Memory B cell (primary cell): ENCODE measurements around the gene TBC1D20.
"Not testable (repeated sequence)": the region's sequence is repeated elsewhere in the genome, so short reads cannot be mapped to it uniquely, and the experiment has no call there.

ENCODE experiments used
- ATAC-seq: fragments of 150-1000 bp; cut with Tn5 transposase; 2 replicates; pipeline ENCODE4 v1.10.0; 2021; ENCODE audit warnings: low read depth, mild to moderate bottlenecking, moderate library complexity
- DNase-seq, 2 donors: peaks; one replicate each; pipeline ENCODE4 v3.0.0; 2022; ENCODE audit warnings: low spot score in 2 of 2
- H3K27ac Mint-ChIP-seq: one replicate; pipeline ENCODE4 v1.8.0; 2022; ENCODE audit warnings: mild to moderate bottlenecking, moderate library complexity, mixed read lengths
- H3K27me3 Mint-ChIP-seq: one replicate; pipeline ENCODE4 v1.8.0; 2022; ENCODE audit warnings: mixed read lengths
- H3K36me3 Mint-ChIP-seq: one replicate; pipeline ENCODE4 v1.8.0; 2022; ENCODE audit warnings: mild to moderate bottlenecking, mixed read lengths
- H3K4me1 Mint-ChIP-seq: one replicate; pipeline ENCODE4 v1.8.0; 2022; ENCODE audit warnings: mixed read lengths
- H3K4me3 Mint-ChIP-seq: one replicate; pipeline ENCODE4 v1.8.0; 2022; ENCODE audit warnings: mild to moderate bottlenecking, moderate library complexity, mixed read lengths
- H3K9me3 Mint-ChIP-seq: one replicate; pipeline ENCODE4 v1.8.0; 2022; ENCODE audit warnings: mixed read lengths

Gene TBC1D20

GRCh38 chr20:481167-481566 is 18.8 kb upstream of the TBC1D20 start:
- ATAC-seq = no peak

DNA sequence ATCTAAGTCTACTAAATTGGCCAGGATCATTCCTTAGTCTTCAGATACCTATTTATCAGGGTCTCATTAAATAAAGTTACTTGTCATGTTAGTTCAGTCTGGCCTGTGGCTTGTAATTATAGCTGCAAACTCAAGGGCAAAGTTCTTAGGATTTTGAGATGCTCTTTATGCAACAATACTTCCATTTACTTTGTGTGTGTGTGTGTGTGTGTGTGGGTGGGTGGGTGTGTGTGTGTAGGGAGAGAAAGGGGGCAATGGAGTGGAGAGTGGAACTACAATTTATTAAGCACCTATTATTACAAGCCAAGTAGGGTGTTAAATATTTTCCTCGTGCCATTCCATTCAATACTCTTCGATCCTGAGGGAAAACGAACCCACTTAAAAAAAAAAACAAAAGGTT is 17.7 kb upstream of the TBC1D20 start:
- no peaks in the 10 kb centered on the region for H3K9me3 Mint-ChIP-seq
- H3K27me3 Mint-ChIP-seq = no peaks in the 10 kb centered on the region
- no peak overlapping the region for H3K4me3 Mint-ChIP-seq
- peak overlapping the region; percentile 33 for H3K27ac Mint-ChIP-seq
- ATAC-seq (no peak), DNase-seq (no peak)
- H3K36me3 Mint-ChIP-seq = peaks cover 15% of the 10 kb centered on the region
- peaks cover 3% of the 10 kb centered on the region for H3K4me1 Mint-ChIP-seq

More at GRCh38 chr20:481167-481566, 18.8 kb upstream of the TBC1D20 start:
- no peaks in the 10 kb centered on the region for H3K9me3 Mint-ChIP-seq
- H3K27ac Mint-ChIP-seq = no peak overlapping the region
- H3K4me1 Mint-ChIP-seq = peaks cover 3% of the 10 kb centered on the region
- H3K4me3 Mint-ChIP-seq = no peak overlapping the region
- H3K36me3 Mint-ChIP-seq = peaks cover 19% of the 10 kb centered on the region
- no peak for DNase-seq
- no peaks in the 10 kb centered on the region for H3K27me3 Mint-ChIP-seq

- H3K9me3 Mint-ChIP-seq = no peaks in the 10 kb centered on the region
- no peaks in the 10 kb centered on the region for H3K27me3 Mint-ChIP-seq
- H3K27ac Mint-ChIP-seq = no peak overlapping the region
- peaks cover 3% of the 10 kb centered on the region for H3K4me1 Mint-ChIP-seq
- ATAC-seq (no peak), DNase-seq (no peak)
- peaks cover 12% of the 10 kb centered on the region for H3K36me3 Mint-ChIP-seq
- H3K4me3 Mint-ChIP-seq = no peak overlapping the region
These were observed 17.2 kb upstream of the TBC1D20 start for GRCh38 chr20:479487-479886.

- Mint-ChIP-seq H3K27ac (peak overlapping the region; percentile 6), H3K36me3 (peaks cover 12% of the 10 kb centered on the region), H3K4me3 (no peak overlapping the region), H3K4me1 (peaks cover 3% of the 10 kb centered on the region), H3K9me3 (no peaks in the 10 kb centered on the region), H3K27me3 (no peaks in the 10 kb centered on the region)
- ATAC-seq = peak; percentile 67
- peak; percentile 21 to 59 for DNase-seq
These were observed 16.7 kb upstream of the TBC1D20 start for GRCh38 chr20:478949-479429.

DNA sequence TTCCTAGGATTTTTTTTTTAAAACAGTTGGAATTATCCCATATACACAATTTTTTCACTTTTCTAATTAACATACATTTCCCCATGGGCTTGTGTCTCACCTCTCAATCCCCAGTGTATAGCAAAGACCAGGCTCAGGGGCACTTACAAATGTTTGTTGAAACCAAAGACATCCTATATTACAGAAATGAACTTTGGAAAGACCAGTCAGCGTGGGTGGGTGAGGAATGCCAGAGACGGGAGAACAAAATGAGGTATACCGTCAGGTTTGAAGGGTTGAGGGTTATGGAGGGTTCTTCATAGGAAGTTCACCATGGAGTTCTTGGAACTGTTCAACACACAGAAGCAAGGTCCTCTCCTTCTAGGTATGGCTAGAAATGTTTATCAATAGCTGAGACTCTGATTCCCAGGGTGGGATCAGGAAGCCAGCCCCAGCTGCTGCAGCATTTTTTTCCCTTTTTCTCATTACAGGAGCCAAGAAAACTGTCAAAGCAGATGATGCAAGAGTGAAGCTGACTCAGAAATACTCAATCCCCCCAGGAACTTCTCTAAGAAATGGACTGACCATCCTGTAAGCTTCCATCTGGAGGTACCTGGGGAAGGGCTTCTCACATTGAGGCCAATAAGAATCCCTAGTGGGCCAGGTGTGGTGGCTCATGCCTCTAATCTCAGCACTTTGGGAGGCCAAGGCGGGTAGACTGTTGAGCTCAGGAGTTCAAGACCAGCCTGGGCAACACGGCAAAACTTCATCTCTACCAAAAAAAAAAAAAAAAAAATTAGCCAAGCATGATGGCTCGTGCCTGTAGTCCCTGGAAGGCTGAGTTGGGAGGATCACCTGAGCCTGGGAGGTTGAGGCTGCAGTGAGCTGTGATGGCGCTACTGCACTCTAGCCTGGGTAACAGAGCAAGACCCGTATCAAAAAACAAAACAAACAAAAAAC is 15.9 kb upstream of the TBC1D20 start:
- Mint-ChIP-seq H3K4me3 (no peak overlapping the region), H3K36me3 (peaks cover 8% of the 10 kb centered on the region), H3K4me1 (peaks cover 6% of the 10 kb centered on the region), H3K9me3 (no peaks in the 10 kb centered on the region), H3K27ac (no peak overlapping the region), H3K27me3 (no peaks in the 10 kb centered on the region)
- ATAC-seq (no peak), DNase-seq (no peak)

DNA sequence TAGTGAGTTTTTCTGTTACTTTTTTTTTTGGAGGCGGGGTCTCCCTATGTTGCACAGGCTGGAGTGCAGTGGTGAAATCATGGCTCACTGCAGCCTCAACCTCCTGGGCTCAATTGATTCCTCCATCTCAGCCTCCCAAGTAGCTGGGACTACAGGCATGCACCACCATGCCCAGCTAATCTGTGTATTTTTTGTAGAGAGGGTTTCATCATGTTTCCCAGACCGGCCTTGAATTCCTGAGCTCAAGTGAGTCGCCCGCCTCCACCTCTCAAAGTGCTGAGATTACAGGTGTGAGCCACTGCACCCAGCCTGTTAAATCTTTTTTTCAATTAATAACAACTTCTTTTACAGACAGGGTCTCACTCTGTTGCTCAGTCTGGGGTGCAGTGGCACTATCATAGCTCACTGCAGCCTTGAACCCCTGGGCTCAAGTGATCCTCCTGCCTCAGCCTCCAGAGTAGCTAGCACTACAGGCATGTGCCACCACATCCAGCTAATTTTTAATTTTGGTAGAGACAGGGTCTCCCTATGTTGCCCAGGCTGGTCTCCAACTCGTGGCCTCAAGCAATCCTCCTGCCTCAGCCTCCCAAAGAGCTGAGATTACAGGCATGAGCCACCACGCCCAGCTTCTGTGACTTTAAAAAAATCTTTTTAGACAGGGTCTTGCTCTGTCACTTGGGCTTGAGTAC is 14.4 kb upstream of the TBC1D20 start:
- not testable (repeated sequence) for DNase-seq, H3K9me3 Mint-ChIP-seq, ATAC-seq, H3K27me3 Mint-ChIP-seq, H3K27ac Mint-ChIP-seq, H3K4me3 Mint-ChIP-seq, H3K36me3 Mint-ChIP-seq
- peaks cover 13% of the 10 kb centered on the region for H3K4me1 Mint-ChIP-seq

DNA sequence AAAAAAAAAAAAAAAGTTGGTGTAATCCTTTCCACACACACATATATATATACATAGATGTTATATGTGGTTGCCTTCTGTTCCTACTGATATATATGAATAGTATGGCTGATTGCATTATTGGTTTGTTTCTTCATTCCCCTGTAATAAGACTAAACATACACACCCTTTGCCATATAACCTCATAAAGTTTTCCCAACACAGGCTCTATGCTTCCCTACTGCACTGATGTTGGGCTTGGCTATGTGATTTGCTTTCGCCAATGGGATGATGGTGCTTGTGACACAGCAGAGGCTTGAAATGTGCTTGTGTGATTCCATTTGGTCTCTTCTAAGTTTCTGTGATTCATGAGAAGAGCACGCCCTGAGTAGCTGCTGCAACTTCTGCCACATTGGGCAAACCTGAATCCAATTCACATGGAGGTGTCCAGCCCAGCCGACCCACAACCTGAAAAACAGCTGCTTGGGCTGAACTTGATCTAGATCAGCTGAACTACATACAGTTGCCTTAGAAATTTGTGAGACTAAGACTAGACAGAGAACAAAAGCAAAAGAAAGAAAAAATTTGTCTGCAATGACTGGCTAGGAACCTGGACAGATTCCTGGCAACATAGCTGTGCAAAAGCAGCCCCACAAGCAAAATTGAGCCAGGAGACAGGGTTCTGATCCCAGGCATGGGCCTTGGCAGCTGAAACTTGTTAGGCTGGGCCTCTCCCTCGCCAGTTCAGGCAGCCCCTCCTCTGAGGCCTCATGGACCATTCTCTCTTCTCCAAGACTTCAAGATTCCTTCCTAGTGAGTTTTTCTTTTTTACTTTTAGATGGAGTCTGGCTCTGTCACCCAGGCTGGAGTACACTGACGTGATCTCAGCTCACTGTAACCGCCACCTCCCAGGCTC is 13.4 kb upstream of the TBC1D20 start:
- Mint-ChIP-seq H3K36me3 (peaks cover 3% of the 10 kb centered on the region), H3K27me3 (no peaks in the 10 kb centered on the region), H3K4me3 (no peak overlapping the region), H3K9me3 (no peaks in the 10 kb centered on the region), H3K27ac (no peak overlapping the region), H3K4me1 (peaks cover 13% of the 10 kb centered on the region)
- no peak for ATAC-seq
- no peak for DNase-seq

DNA sequence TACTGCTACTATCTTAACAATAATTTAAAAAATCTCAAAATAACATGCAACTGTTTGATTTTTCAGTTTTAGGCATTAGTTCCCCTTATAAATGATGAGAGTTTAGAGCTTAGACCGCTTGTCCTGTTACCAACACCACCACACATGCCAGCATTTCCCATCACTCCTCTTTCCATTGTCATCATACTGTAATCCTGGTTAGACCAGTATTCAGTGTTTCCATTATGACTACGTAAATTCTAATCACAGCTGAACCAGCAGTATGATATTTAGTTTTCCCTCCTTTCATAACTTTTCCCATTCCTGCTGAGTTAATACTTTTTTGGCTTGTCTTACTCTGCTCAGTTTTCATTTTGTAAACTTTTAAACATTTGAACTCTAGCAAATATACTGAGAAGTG is 12.2 kb upstream of the TBC1D20 start:
- Mint-ChIP-seq H3K4me3 (no peak overlapping the region), H3K27me3 (peaks cover under 1% of the 10 kb centered on the region), H3K9me3 (peaks cover 4% of the 10 kb centered on the region), H3K4me1 (peaks cover 13% of the 10 kb centered on the region), H3K36me3 (peaks cover 3% of the 10 kb centered on the region), H3K27ac (no peak overlapping the region)
- no peak for DNase-seq
- no peak for ATAC-seq

DNA sequence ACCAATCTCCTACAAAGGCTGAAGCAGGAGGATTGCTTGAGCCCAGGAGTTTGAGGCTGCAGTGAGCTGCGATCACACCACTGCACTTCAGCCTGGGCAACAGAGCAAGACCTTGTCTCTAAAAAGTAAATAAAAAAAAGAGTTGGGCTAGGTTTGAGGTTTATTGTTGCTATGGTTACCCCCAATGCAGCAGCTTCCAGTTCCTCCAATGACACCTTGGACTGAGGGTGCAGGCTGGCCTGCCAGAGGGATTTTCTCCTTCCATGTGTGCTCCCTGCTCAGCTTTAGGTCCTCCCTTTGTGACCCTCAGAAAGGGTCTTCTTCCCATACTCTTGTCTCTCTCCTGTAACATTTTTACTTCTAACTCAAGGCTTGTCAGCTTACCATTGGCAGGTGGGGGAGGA is 10.6 kb upstream of the TBC1D20 start:
- Mint-ChIP-seq H3K27me3 (peaks cover 2% of the 10 kb centered on the region), H3K27ac (no peak overlapping the region), H3K36me3 (peaks cover under 1% of the 10 kb centered on the region), H3K9me3 (peaks cover 5% of the 10 kb centered on the region), H3K4me1 (peaks cover 10% of the 10 kb centered on the region), H3K4me3 (no peak overlapping the region)
- DNase-seq (no peak), ATAC-seq (peak; percentile 29)

DNA sequence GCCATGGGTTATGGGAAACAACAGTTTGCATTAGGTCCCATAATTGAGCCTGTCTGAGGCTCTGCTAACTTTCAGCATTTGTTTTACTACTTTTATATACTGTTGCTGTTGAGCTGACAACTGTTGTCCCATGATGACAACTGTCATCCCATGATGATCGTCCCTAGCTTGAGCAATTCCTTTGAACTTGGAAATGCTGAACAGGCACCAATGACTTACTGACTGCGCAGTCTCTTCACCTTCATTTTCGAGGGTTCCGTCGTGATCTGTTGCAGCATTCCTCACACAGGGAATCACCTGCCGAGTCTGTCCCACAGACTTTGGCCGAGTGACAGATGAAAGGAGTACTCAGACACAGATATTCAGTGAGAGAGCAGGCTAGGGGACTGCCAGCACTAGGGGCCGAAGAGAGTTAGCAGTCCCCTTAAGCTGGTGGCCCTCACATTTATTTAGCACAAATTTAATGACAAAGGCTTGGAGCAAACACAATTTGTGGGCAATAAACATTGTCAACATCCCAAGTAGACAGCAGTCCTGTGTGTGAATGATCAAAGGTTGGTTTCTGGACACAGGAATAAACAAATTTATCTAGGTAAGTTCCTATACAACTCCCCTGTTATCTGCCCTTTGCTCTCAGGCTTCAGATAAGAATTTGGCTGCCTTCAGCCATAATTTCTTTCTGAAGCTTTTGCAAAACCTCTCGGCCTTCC is 10.0 kb upstream of the TBC1D20 start:
- Mint-ChIP-seq H3K27me3 (peaks cover 5% of the 10 kb centered on the region), H3K27ac (no peak overlapping the region), H3K4me1 (peaks cover 10% of the 10 kb centered on the region)

DNA sequence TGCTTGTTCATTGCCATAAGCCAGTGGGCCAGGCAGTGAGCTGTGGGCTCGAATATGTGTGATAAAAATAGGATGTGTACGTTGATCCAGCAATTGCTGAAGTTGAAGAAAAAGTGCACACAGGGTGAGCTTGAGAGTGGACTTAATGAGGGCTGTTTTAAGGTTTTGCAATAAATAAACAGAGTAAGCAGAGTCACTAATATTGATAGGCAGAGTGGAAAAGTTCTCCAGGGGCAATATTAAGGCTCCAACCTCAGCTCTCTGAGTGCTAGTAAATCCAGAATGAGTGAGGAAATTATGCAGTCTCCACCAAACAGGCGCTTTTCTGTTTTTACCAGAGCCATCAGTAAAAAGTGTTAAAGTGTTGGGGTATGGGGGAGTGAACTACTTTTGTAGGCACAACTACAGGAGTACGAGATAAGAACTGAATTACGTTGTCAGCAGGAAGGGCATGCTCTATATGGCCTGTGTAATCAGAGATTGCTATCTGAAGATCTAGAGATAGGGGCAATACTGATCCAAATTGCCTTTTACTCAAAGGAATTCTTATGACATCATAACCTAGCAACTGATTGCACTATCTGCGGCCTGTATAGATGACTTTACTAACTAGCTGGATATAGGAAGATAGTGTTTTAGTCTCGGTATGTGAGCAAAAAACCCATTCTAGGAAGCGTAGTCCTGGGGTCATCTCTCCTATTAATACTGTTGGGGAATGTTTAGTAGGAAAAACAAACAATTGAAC is 7.6 kb upstream of the TBC1D20 start:
- ATAC-seq (no peak), DNase-seq (no peak)
- H3K9me3 Mint-ChIP-seq = peaks cover 5% of the 10 kb centered on the region
- peaks cover 10% of the 10 kb centered on the region for H3K4me1 Mint-ChIP-seq
- peaks cover 6% of the 10 kb centered on the region for H3K27me3 Mint-ChIP-seq
- H3K4me3 Mint-ChIP-seq = no peak overlapping the region
- H3K27ac Mint-ChIP-seq = no peak overlapping the region
- peaks cover 2% of the 10 kb centered on the region for H3K36me3 Mint-ChIP-seq

More for the DNA sequence above, 10.0 kb upstream of the TBC1D20 start:
- peaks cover 2% of the 10 kb centered on the region for H3K36me3 Mint-ChIP-seq
- no peak overlapping the region for H3K4me3 Mint-ChIP-seq
- DNase-seq (no peak), ATAC-seq (no peak)
- peaks cover 5% of the 10 kb centered on the region for H3K9me3 Mint-ChIP-seq

GRCh38 chr20:467755-468154 is 5.4 kb upstream of the TBC1D20 start:
- no peak overlapping the region for H3K4me3 Mint-ChIP-seq
- H3K27ac Mint-ChIP-seq = no peak overlapping the region
- no peak for ATAC-seq
- peaks cover 2% of the 10 kb centered on the region for H3K36me3 Mint-ChIP-seq
- H3K4me1 Mint-ChIP-seq = peaks cover 6% of the 10 kb centered on the region
- no peak for DNase-seq
- H3K9me3 Mint-ChIP-seq = peaks cover 5% of the 10 kb centered on the region
- H3K27me3 Mint-ChIP-seq = peaks cover 6% of the 10 kb centered on the region
